Activated naive CD4-positive, alpha-beta T cell treated with anti-CD3 and anti-CD28 coated beads, Interleukin-2, amount 50 U/mL, for 24 hours (primary cell): Measurements from ENCODE around the gene NIPSNAP2.
"Not testable (repeated sequence)": the region's sequence is repeated elsewhere in the genome, so short reads cannot be mapped to it uniquely, and the experiment has no call there.

Experiments used
- H3K27ac Mint-ChIP-seq: one replicate; pipeline ENCODE4 v1.8.0; 2021; ENCODE audit warnings: mild to moderate bottlenecking, mixed read lengths
- H3K27me3 Mint-ChIP-seq: one replicate; pipeline ENCODE4 v1.8.0; 2021; ENCODE audit warnings: mixed read lengths
- H3K36me3 Mint-ChIP-seq: one replicate; pipeline ENCODE4 v1.8.0; 2021; ENCODE audit warnings: mixed read lengths
- H3K4me1 Mint-ChIP-seq: one replicate; pipeline ENCODE4 v1.8.0; 2021; ENCODE audit warnings: mixed read lengths
- H3K4me3 Mint-ChIP-seq: one replicate; pipeline ENCODE4 v1.8.0; 2021; ENCODE audit warnings: mild to moderate bottlenecking, mixed read lengths
- H3K9me3 Mint-ChIP-seq: one replicate; pipeline ENCODE4 v1.8.0; 2021; ENCODE audit warnings: mixed read lengths

The NIPSNAP2 gene

GRCh38 chr7:55964261-55965099 is at the start of gene NIPSNAP2:
Gene NIPSNAP2, plus strand, starts transcription at chr7:55964585. Its CDS starts 25 bp downstream, at chr7:55964610.
- H3K4me3 Mint-ChIP-seq, result peak within 1 kb of the TSS; percentile 89
- H3K9me3 Mint-ChIP-seq, result no peaks in the 10 kb centered on the region
- H3K36me3 Mint-ChIP-seq, result peaks cover 2% of the 10 kb centered on the region
- H3K27me3 Mint-ChIP-seq, result no peaks in the 10 kb centered on the region
- peaks cover 37% of the 10 kb centered on the region for H3K4me1 Mint-ChIP-seq
- H3K27ac Mint-ChIP-seq, result peak within 1 kb of the TSS; percentile 92

- no peaks in the 10 kb centered on the region for H3K4me1 Mint-ChIP-seq
- H3K4me3 Mint-ChIP-seq, result no peak overlapping the region
- H3K9me3 Mint-ChIP-seq, result no peaks in the 10 kb centered on the region
- H3K36me3 Mint-ChIP-seq, result peaks cover 27% of the 10 kb centered on the region
- no peaks in the 10 kb centered on the region for H3K27me3 Mint-ChIP-seq
- no peak overlapping the region for H3K27ac Mint-ChIP-seq
These were observed 46.6 kb upstream of the NIPSNAP2 start for GRCh38 chr7:55917771-55918170.

GRCh38 chr7:55928006-55928767 is 36.2 kb upstream of the NIPSNAP2 start:
- no peak overlapping the region for H3K27ac Mint-ChIP-seq
- H3K9me3 Mint-ChIP-seq, result no peaks in the 10 kb centered on the region
- H3K36me3 Mint-ChIP-seq, result peaks cover 22% of the 10 kb centered on the region
- H3K4me3 Mint-ChIP-seq, result no peak overlapping the region
- no peaks in the 10 kb centered on the region for H3K27me3 Mint-ChIP-seq
- H3K4me1 Mint-ChIP-seq, result no peaks in the 10 kb centered on the region

GRCh38 chr7:55931421-55932151 is 32.8 kb upstream of the NIPSNAP2 start:
- Mint-ChIP-seq H3K27me3 (no peaks in the 10 kb centered on the region), H3K36me3 (peaks cover 14% of the 10 kb centered on the region), H3K4me3 (no peak overlapping the region), H3K27ac (no peak overlapping the region), H3K9me3 (no peaks in the 10 kb centered on the region), H3K4me1 (no peaks in the 10 kb centered on the region)

GRCh38 chr7:55939514-55940123 is 24.8 kb upstream of the NIPSNAP2 start:
- Mint-ChIP-seq H3K27me3 (no peaks in the 10 kb centered on the region), H3K9me3 (peaks cover 19% of the 10 kb centered on the region), H3K36me3 (peaks cover 31% of the 10 kb centered on the region), H3K27ac (no peak overlapping the region), H3K4me3 (no peak overlapping the region), H3K4me1 (no peaks in the 10 kb centered on the region)

GRCh38 chr7:55946545-55946944 is 17.8 kb upstream of the NIPSNAP2 start:
- Mint-ChIP-seq H3K36me3 (peaks cover 11% of the 10 kb centered on the region), H3K4me1 (peaks cover under 1% of the 10 kb centered on the region), H3K27me3 (no peaks in the 10 kb centered on the region), H3K27ac (no peak overlapping the region), H3K9me3 (peaks cover 7% of the 10 kb centered on the region), H3K4me3 (no peak overlapping the region)

- Mint-ChIP-seq H3K27ac (peak within 1 kb of the TSS; percentile 97), H3K9me3 (no peaks in the 10 kb centered on the region), H3K27me3 (no peaks in the 10 kb centered on the region), H3K4me3 (peak within 1 kb of the TSS; percentile 95), H3K36me3 (peaks cover 12% of the 10 kb centered on the region), H3K4me1 (peaks cover 28% of the 10 kb centered on the region)
These were observed 12.6 kb upstream of the NIPSNAP2 start, which contains the start of gene MRPS17 for GRCh38 chr7:55951637-55952351. Gene MRPS17, plus strand, starts transcription at chr7:55951877. Its CDS starts 1,319 bp downstream, at chr7:55953196.

GRCh38 chr7:55952352-55952671 is 12.1 kb upstream of the NIPSNAP2 start:
- H3K36me3 Mint-ChIP-seq, result peaks cover 12% of the 10 kb centered on the region
- peaks cover 28% of the 10 kb centered on the region for H3K4me1 Mint-ChIP-seq
- peak overlapping the region; percentile 95 for H3K4me3 Mint-ChIP-seq
- peak overlapping the region; percentile 97 for H3K27ac Mint-ChIP-seq
- H3K27me3 Mint-ChIP-seq, H3K9me3 Mint-ChIP-seq: not testable (repeated sequence)

- Mint-ChIP-seq H3K27me3 (no peaks in the 10 kb centered on the region), H3K4me1 (peaks cover 28% of the 10 kb centered on the region), H3K27ac (peak overlapping the region; percentile 17), H3K4me3 (peak overlapping the region; percentile 95), H3K36me3 (peaks cover 19% of the 10 kb centered on the region), H3K9me3 (no peaks in the 10 kb centered on the region)
These were observed 10.5 kb upstream of the NIPSNAP2 start for GRCh38 chr7:55953707-55954475.

- no peaks in the 10 kb centered on the region for H3K27me3 Mint-ChIP-seq
- H3K4me3 Mint-ChIP-seq, result no peak overlapping the region
- peaks cover 15% of the 10 kb centered on the region for H3K36me3 Mint-ChIP-seq
- peaks cover 21% of the 10 kb centered on the region for H3K4me1 Mint-ChIP-seq
- no peak overlapping the region for H3K27ac Mint-ChIP-seq
- no peaks in the 10 kb centered on the region for H3K9me3 Mint-ChIP-seq
These were observed 7.2 kb upstream of the NIPSNAP2 start for GRCh38 chr7:55957190-55957589.

GRCh38 chr7:55962014-55962413 is 2.4 kb upstream of the NIPSNAP2 start:
- Mint-ChIP-seq H3K36me3 (peaks cover 7% of the 10 kb centered on the region), H3K9me3 (no peaks in the 10 kb centered on the region), H3K27me3 (no peaks in the 10 kb centered on the region), H3K27ac (peak overlapping the region; percentile 38), H3K4me1 (peaks cover 22% of the 10 kb centered on the region), H3K4me3 (no peak overlapping the region)

- H3K4me3 Mint-ChIP-seq, result peak overlapping the region; percentile 63
- no peaks in the 10 kb centered on the region for H3K9me3 Mint-ChIP-seq
- no peaks in the 10 kb centered on the region for H3K27me3 Mint-ChIP-seq
- H3K36me3 Mint-ChIP-seq, result peaks cover 2% of the 10 kb centered on the region
- H3K4me1 Mint-ChIP-seq, result peaks cover 29% of the 10 kb centered on the region
- H3K27ac Mint-ChIP-seq, result peak overlapping the region; percentile 63
These were observed 709 bp upstream of the NIPSNAP2 start for GRCh38 chr7:55963584-55964168.

- no peaks in the 10 kb centered on the region for H3K9me3 Mint-ChIP-seq
- peaks cover 4% of the 10 kb centered on the region for H3K36me3 Mint-ChIP-seq
These were observed 700 bp downstream of the NIPSNAP2 start for GRCh38 chr7:55965100-55965470.

More at GRCh38 chr7:55965100-55965470, 700 bp downstream of the NIPSNAP2 start:
- Mint-ChIP-seq H3K27ac (peak overlapping the region; percentile 92), H3K4me1 (peaks cover 41% of the 10 kb centered on the region), H3K27me3 (no peaks in the 10 kb centered on the region), H3K4me3 (peak overlapping the region; percentile 89)
